Calu3 (cell line): ENCODE results near the gene BICRAL. TPM values are rescaled to one million over a fixed set of nuclear protein-coding genes. Genes with fewer than 3 reads are reported as not detected.

Experiments used
- BruUV-seq: library from RNA; stranded (reverse); fragments of 400-500 nt; replicated peaks from 2 replicates; lab custom pipeline; 2021; lab: Mats Ljungman, UMichigan
- CTCF ChIA-PET: fragments of 300-600 bp; sonication (Branson Sonifier 250); formaldehyde crosslinking; loops from one replicate; lab custom pipeline; 2022; ENCODE audit warnings: antibody characterized with exemption; lab: Charles Lee
- DNase-seq: peaks from one replicate; pipeline ENCODE4 v3.0.0; 2022
- H3K27ac Mint-ChIP-seq: one replicate; pipeline ENCODE4 v1.8.0; 2022; ENCODE audit warnings: mixed read lengths; ENCODE audit not compliant: unreplicated experiment
- H3K27me3 Mint-ChIP-seq: one replicate; pipeline ENCODE4 v1.8.0; 2022; ENCODE audit warnings: mixed read lengths; ENCODE audit not compliant: unreplicated experiment
- H3K36me3 Mint-ChIP-seq: one replicate; pipeline ENCODE4 v1.8.0; 2022; ENCODE audit warnings: mild to moderate bottlenecking, moderate library complexity, mixed read lengths; ENCODE audit not compliant: insufficient read depth, unreplicated experiment
- H3K4me1 Mint-ChIP-seq: one replicate; pipeline ENCODE4 v1.8.0; 2022; ENCODE audit warnings: mild to moderate bottlenecking, low read depth, mixed read lengths; ENCODE audit not compliant: unreplicated experiment
- H3K4me3 Mint-ChIP-seq: one replicate; pipeline ENCODE4 v1.8.0; 2022; ENCODE audit warnings: mild to moderate bottlenecking, low read depth, moderate library complexity, mixed read lengths; ENCODE audit not compliant: unreplicated experiment
- H3K9me3 Mint-ChIP-seq: one replicate; pipeline ENCODE4 v1.8.0; 2022; ENCODE audit warnings: low read depth, mixed read lengths; ENCODE audit not compliant: unreplicated experiment
- CTCF ChIP-seq: fragments of 200-600 bp; IDR thresholded peaks from one replicate; pipeline ENCODE4 v1.8.0; 2022; ENCODE audit warnings: antibody characterized with exemption; ENCODE audit not compliant: unreplicated experiment
- intact Hi-C: fragments of 100-400 bp; cut with micrococcal nuclease; formaldehyde crosslinking; loops from one replicate; pipeline ENCODE4 v1.10.0; 2022; ENCODE audit not compliant: unreplicated experiment
- total RNA-seq: library from RNA; stranded (reverse); gene quantifications from 2 replicates; pipeline ENCODE4 v1.2.3, GENCODE V29; 2022

BICRAL gene
- total RNA-seq, 1 experiment from 2014 or later: 19.2 TPM

GRCh38 chr6:42820512-42821340 lies 38.9 kb downstream of the BICRAL start:
- intact Hi-C loops: no loop called here
- CTCF ChIA-PET: no interaction called here
- peaks cover 6% of the 10 kb centered on the region for H3K36me3 Mint-ChIP-seq
- no TSS peak for BruUV-seq
- no peaks in the 10 kb centered on the region for H3K27me3 Mint-ChIP-seq
- no peak for TF ChIP-seq CTCF
- no peaks in the 10 kb centered on the region for H3K4me1 Mint-ChIP-seq
- H3K4me3 Mint-ChIP-seq: no peak overlapping the region
- H3K27ac Mint-ChIP-seq: no peak overlapping the region
- H3K9me3 Mint-ChIP-seq: no peaks in the 10 kb centered on the region
- no peak for DNase-seq

- Mint-ChIP-seq H3K36me3 (peaks cover 6% of the 10 kb centered on the region), H3K4me1 (no peaks in the 10 kb centered on the region), H3K27me3 (no peaks in the 10 kb centered on the region), H3K9me3 (no peaks in the 10 kb centered on the region), H3K27ac (no peak overlapping the region), H3K4me3 (no peak overlapping the region)
- no peak for DNase-seq
- BruUV-seq: no TSS peak
- TF ChIP-seq CTCF: no peak
- CTCF ChIA-PET: no interaction called here
- intact Hi-C loops: no loop called here
Measured at GRCh38 chr6:42821341-42821668, 39.5 kb downstream of the BICRAL start.

- Mint-ChIP-seq H3K4me3 (no peak overlapping the region), H3K27ac (no peak overlapping the region), H3K36me3 (peaks cover 9% of the 10 kb centered on the region), H3K4me1 (no peaks in the 10 kb centered on the region), H3K9me3 (no peaks in the 10 kb centered on the region), H3K27me3 (no peaks in the 10 kb centered on the region)
- DNase-seq: no peak
- intact Hi-C loops: no loop called here
- TF ChIP-seq CTCF: no peak
- CTCF ChIA-PET: no interaction called here
- BruUV-seq: no TSS peak
Measured at GRCh38 chr6:42821846-42822245, 40.0 kb downstream of the BICRAL start.

- Mint-ChIP-seq H3K9me3 (no peaks in the 10 kb centered on the region), H3K27ac (no peak overlapping the region), H3K4me3 (no peak overlapping the region), H3K27me3 (no peaks in the 10 kb centered on the region), H3K4me1 (no peaks in the 10 kb centered on the region), H3K36me3 (peaks cover 18% of the 10 kb centered on the region)
- CTCF ChIA-PET: interaction anchor here (0.6 kb wide), 1 partner anchor 87 kb away, joined by 3 read pairs; no protein-coding TSS in a partner anchor
- no peak for DNase-seq
- intact Hi-C loops: no loop called here
- BruUV-seq: no TSS peak
- no peak for TF ChIP-seq CTCF
Measured at GRCh38 chr6:42829561-42830092, 47.8 kb downstream of the BICRAL start.
